Measurements from ENCODE around the gene ENAH.
"Not testable (repeated sequence)": the region's sequence is repeated elsewhere in the genome, so short reads cannot be mapped to it uniquely, and the experiment has no call there.

Gene ENAH

DNA sequence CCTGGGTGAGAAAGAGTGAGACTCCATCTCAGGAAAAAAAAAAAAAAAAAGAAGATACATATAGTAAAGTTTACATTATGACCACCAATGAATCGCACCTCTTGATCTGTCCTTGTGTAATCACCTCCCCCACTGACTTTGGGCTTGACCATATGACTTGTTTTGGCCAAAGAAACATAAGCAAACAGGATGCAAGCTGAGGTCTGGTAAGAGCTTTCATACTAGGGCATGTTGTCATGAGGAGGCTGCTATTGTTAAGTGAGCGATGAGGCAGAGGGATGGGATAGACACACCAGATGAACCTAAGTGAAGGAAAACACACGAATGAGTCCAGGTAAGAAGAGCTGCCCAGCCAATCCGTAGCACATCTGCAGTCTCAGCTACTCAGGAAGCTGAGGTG, 10.7 kb downstream of the ENAH start:
- DNase-seq = no peak

DNA sequence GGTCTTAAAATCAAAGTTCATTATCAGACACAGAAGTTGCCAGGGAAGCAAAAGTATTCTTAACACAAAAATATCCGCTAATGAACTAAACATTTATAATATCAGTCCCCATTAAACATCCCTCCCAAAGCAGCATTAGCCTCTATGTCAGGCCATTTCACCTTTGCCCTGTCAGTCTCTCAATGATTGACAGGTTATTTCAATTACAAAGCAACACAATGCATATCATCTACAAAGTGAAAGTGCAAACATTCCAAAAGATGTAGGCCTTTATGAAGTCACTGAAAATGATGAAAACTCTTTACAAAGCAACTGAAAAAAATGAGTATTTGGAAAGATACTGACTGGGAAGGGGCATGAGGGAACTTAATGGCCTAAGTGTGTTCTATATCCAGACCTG, 14.1 kb downstream of the ENAH start:
- no peak for DNase-seq

DNA sequence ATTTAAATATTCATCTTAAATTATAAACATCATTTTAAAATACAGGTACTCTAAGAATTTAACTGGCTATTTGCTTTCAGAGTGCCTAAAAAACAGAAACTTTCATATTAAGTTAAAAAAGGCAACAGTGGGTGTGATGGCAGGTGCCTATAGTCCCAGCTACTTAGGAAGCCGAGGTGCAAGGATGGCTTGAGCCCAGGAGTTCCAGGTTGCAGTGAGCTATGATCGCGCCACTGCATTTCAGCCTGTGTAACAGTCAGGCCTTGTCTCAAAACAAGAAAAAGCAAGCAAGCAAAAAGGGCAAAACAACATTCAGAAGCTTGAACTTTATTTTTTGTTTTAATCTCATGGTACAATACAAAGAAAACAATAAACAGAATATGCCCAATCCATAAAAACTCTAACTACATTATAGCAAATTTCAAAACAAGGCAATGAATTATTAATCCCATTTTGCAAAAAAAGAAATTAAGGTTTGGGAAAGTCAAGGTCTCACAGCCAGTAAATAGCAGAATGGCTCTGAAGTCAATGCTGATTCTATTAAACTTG, 15.2 kb downstream of the ENAH start:
- no peak for DNase-seq

DNA sequence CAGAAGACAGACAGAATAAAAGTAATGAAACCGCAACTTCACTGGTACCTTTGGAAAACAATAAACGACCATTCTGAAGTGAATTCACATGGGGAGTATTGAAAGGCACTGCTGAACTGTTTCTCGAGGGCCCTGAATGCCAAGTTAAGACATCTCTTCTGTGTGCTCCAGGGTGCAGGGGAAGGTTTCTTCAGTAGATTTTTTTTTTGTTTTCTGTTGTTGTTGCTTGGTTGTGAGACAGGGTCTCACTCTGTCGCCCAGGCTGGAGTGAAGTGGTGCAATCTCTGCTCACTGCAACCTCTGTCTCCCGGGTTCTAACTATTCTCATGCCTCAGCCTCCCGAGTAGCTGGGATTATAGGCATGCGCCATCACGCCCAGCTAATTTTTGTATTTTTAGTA, 15.9 kb downstream of the ENAH start:
- not testable (repeated sequence) for DNase-seq

DNA sequence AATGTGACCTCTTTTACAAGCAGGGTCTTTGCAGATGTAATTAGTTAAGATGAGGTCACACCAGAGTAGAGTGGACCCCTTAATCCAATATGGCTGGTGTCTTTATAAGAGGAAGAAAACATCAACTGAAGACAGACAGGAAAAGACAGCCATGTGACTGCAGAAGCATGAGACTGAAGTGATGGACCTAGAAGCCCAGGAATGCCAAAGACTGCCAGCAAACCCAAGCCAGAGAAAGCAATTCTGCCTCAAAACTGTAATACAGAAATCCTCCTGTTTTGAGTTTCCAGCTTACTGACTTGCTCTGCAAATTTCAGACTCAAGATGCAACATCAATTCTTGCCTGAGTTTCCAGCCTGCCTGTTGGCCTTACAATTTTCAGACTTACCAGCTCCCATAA, 17.3 kb downstream of the ENAH start:
- no peak for DNase-seq

DNA sequence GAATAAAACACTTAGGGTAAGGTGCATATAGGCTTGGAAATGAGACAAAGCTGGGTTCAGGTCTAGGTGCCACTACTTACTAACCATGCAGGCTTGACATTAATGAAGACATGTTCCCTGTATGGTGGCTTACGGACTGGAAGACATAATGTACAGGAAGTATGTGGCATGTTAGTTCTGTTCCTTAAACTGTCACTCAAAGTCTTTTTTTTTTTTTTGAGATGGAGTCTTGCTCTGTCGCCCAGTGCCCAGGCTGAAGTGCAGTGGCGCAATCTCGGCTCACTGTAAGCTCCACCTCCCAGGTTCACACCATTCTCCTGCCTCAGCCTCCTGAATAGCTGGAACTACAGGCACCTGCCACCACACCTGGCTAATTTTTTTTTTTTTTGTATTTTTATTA, 20.1 kb downstream of the ENAH start:
- DNase-seq = not testable (repeated sequence)

DNA sequence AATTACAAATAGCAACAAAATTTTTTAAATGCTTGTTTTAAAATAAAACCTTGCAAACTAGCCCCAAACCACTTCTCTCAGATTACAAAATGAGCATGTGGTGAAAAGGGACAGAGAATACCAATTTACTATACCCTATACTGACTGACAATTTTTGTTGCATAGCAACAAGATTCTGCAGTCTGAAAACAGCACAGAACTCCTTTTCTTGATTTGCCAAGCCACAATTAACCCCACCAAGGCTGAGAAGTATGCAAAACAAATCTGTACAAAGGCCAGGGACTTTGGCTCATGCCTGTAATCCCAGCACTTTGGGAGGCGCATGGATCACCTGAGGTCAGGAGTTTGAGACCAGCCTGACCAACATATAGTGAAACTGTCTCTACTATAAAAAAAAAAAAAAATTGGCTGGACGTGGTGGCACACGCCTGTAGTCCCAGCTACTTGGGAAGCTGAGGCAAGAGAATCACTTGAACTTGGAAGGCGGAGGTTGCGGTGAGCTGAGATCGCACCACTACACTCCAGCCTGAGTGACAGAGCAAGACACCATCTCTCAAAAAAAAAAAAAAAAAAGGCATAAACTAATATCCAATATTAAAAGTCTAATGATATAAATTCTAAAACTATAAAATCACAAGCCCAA, 21.8 kb downstream of the ENAH start:
- DNase-seq = no peak

DNA sequence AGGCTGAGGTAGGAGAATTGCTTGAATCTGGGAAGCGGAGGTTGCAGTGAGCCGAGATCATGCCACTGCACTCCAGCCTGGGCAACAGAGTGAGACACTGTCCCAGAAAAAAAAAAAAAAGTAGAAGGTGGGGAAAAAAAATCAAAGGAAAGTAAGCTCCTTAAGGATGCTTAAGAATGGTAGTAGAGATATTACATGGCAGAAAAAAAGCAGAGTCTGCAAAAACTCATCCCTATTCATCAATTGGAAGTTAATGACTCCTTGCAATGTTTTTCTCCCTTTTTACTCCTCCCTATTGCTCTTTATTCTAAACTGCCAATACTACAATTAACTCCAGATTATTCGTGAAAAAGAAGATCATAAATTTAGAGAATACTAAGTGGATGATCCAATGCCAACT, 23.4 kb downstream of the ENAH start:
- no peak for DNase-seq

DNA sequence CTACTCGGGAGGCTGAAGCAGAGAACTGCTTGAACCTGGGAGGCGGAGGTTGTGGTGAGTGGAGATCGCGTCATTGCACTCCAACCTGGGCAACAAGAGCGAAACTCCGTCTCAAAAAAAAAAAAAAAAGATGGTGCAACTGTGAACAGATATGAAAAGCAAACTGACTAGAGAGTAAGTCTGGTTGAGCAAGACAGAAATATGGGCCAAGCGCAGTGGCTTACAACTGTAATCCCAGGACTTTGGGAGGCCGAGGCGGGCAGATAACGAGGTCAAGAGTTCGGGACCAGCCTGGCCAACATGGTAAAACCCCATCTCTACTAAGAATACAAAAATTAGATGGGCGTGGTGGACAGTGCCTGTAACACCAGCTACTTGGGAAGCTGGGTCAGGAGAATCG, 24.1 kb downstream of the ENAH start:
- not testable (repeated sequence) for DNase-seq

DNA sequence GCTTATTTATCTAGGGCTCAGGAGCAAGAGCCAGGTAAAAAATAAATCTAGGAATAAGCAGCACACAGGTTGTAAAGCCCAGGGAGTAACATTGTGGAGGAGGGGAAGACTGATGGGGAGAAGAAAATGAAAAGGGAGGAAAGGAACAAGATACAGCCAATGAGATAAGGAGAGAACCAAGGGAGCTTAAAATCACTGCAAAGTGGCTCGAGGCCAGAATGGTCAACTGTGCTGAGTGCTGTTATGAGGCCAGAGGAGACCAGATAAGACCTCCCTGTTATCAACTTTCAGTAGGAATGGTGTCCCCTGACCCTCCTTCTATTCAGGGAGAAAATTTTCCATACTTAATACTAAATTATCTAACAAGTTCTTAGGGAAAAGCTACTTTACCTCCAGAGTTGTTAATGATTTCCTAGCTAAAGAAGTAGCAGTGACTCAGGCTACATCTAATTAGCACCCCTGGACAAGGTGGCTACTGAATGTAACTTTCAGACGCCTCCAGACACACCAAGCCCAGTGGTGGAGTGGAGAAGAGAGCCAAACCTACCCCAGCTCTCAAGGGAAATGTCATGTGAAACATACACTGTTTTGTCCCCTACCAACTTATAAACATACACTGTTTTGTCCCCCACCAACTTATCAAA, 25.5 kb downstream of the ENAH start:
- DNase-seq = no peak

DNA sequence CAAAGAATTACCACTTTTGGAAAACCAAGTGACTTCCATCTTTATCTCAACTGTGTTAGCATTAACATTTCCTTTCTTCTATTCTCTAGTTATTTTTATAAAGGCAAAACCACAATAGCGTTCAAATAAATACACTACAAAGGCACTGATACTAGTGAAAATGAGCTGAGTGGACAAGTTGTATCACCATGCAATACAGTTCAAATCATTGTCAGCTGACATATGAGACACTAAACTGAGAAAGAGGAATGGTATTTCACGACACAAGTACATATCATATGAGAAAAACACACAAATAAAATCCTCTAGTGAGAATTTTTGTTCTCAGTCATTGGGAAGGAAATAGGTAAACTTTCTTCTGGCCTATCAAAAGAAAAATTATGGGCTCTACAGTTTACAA, 26.2 kb downstream of the ENAH start:
- no peak for DNase-seq

DNA sequence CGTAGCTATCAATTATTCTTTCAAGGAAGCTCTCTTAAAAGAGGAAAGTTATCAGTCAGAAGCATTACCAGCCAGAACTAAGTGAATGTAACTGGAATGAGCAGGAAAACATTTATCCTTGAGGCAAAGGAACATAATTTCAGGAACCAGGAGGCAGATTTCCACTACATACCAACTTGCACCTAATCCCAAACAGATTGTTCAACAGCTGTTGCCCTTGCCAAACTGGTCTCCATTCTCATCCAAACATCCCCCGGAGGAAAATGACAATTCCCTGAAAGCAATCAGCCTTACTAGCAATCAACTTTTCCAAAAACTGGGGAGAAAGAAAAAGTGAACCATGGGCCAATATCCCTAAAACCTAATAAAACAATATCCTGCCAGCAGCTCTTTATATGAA, 35.0 kb downstream of the ENAH start:
- DNase-seq = no peak

DNA sequence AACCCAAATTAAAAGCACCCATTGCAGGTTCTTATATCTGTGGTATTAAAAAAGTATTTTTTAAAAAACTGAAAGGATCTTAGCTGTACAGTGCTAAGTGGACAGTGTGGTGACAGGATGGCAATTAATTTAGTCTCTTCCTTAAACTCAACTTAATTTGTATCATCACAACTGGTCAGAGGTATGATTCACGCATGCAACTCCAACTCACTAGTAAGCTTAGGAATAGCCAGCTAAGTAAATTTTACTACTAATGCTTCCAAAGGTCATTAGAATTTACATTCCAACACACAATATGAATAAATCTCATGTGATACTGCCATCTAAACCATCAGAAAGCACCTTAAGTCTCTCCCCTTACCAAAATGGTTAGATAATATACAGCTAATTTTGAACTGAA, 35.4 kb downstream of the ENAH start:
- no peak for DNase-seq

DNA sequence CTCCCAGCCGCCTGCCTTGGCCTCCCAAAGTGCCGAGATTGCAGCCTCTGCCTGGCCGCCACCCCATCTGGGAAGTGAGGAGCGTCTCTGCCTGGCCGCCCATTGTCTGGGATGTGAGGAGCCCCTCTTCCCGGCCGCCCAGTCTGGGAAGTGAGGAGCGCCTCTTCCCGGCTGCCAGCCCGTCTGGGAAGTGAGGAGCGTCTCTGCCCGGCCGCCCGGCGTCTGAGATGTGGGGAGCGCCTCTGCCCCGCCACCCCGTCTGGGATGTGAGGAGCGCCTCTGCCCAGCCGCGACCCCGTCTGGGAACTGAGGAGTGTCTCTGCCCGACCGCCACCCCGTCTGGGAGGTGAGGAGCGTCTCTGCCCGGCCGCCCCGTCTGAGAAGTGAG, 37.5 kb downstream of the ENAH start:
- DNase-seq = not testable (repeated sequence)

DNA sequence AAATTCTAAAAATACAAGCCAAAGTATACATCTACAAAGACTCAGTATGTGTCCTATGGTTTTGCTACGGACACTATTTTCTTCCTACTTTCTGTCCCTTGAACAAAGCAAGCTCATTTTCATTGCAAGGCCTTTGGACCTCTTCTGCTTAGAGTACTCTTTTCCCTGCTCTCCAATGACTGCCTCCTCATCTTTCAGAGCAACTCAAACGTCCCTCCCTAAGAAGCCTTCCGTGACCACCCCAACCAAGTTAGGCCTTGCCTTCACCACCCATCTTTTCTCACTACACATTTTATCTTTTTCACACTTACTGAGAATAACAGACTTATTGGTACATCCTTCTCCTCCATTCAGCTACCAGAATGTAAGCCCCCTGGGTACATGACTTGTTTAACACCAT, 39.9 kb downstream of the ENAH start:
- no peak for DNase-seq

DNA sequence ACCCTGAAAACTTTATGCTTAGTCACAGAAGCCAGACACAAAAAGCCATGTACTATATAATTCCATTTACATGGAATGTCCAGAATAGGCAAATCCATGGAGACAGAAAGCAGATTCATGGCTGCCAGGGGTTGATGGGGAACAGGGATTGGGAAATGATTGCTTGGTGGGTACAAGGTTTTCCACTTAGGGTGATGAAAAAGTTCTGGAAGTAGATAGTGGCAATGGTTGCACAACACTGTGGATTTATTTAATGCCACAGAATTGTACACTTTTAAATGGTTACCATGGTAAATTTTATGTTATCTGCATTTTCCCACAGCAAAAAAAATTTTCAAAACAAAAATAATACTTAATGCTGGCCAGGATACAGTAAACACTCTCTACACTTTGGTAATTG, 40.6 kb downstream of the ENAH start:
- DNase-seq = no peak

DNA sequence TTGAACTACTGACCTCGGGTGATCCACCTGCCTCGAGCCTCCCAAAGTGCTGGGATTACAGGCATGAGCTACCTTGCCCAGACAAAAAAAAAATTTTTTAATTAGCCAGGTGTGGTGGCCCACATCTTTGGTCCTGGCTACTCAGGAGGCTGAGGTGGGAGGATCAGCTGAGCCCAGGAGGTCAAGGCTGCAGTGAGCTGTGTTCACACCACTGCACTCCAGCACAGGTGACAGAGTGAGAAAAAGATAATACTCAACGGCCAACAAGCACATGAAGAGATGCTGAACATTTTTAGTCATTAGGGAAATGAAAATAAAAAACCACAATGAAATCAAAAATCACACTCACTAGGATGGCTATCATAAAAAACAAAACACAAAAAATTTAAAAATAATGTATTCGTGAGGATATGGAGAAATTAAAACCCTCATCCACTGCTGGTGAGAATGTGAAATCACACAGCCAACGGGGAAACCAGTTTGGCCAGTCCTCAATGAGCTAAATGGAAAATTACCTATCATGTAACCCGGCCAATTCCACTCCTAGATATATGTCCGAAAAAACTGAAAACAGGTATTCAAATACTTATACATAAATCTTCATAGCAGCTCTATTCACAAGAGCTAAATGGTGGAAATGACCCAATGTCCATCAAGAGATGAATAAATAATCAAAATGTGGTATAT, 41.2 kb downstream of the ENAH start:
- DNase-seq = no peak

DNA sequence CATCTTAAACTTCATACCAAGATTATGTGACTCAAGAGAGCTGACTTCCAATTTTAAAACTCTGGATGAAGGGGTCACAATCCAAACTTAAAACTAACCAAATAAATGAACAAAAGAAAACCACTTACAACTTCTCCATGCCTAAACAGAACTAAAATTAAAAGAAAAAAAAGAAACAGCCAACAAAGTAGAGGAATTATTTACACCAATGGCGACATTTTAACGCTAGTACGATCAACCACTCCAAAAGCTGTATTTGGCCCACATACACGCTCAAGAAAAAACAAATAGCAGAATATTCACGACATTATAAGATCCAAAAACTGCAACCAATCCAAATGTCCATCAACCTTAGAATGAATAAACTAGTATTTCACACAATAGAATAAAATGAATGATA, 42.4 kb downstream of the ENAH start:
- no peak for DNase-seq

DNA sequence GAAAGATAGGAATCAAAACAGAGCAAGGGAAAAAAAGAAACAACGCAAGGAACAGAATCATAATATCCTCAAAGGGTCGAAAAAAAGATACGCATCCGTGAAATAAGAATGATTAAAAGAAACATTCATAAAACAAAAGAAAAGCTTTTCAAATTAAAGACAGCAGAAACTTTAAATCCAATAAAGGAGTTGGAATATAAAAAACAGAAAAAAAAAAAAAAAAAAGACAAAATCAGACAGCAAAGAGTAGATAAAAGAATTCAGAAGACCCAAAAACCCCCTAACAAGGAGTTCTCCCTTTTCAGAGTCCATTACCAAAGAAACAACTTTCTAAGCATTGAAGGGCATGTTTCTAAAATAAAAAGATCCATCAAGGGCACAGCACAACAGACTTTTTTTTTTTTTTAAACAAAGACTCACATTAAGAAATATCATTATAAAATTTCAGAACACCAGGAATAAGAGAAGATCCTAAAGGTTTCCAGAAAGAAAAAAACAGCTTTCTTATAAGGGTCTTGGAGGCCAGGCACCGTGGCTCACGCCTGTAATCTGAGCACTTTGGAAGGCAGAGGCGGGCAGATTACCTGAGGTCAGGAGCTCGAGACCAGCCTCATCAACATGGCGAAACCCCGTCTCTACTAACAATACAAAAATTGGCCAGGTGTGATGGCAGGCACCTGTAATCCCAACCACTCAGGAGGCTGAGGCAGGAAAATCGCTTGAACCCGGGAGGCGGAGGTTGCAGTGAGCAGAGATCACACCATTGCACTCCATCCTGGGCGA, 44.7 kb downstream of the ENAH start:
- DNase-seq = no peak

DNA sequence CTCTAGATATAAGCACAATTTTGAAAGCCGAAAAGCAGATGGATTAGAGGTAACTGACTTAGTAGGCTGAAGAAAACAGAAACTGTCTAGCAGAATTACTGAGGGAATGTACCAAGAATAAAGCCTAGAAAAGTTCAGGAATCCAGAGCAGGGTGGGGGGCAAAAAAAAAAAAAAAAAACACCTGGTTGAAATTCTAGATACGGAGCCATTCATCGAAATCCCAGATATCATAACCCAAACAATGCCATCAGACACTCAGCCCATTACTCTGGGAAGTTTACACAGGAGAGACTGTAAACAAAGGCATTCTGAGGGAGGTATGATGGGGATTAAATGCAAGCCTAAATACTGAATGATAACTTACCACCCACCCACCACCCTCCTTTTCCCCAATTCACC, 45.6 kb downstream of the ENAH start:
- DNase-seq = no peak

DNA sequence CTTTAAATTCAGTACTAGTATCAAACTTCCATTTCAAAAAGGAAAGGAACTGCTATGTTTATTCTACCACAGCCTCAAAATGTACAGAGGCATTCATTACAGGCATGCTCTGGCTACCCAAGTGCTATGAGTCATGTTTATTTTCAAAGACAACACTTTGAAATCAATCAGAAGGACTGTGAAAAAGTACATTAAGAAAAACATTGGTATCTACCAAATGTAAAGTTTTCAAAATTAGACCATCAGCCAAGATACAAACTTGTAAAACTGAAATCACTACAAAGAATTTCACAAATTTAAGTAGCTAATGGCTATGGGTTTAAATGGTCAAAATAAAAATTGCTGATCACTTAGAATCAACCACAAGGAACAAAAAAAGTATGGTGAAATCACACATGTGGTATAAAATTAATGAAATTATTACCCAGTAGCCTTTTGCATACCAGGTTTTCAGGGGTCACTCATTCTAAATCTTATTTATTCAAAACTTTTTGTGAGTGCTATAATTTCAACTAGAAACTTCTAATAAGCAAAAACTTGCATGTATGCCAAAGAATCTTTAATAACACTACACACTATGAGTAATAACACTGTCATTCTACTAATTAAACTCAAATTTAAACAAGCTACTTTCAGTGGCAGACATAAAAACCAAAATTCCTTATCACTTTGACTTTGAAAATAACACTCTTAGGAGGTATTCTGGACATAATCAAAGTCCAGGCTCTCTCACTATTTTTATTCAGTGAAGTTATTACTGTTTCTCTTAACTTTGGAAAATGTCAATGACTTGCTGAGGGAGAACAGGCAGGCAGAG, 49.2 kb downstream of the ENAH start:
- no peak for DNase-seq

DNA sequence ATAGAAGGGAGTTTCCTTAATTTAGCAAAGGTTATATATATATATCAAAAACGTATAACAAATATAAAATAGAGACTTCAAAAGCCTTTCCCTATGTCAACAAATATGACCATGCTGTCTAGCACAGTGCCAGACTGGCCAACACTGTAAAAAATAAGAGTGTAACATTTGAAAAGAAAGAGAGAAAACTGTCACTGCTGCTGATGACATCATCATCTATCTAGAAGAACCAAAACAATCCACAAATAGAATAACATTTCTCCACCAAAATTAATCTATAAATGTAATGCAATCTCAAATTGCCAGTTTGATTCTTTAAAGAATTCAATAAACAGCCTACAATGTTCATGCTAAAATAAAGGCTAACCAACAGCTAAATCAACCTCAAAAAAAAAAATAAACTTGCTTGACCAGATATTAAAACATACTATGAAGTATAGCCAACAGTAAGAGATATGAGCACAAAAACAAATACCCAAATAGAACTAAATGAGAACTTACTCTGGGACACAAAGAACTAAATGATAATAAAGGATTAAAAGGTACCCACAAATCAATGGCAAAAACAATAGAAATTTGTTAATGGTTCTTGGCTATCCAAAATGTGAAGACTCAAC, 50.2 kb downstream of the ENAH start:
- no peak for DNase-seq
